ENCODE measurements around the gene SVOPL. TPM values are rescaled to one million over a fixed set of nuclear protein-coding genes. Genes with fewer than 3 reads are reported as not detected.

SVOPL gene
- total and polyA plus RNA-seq, 9 of the 15 experiments (the other 6 are each of a cell fraction or from before 2014, with no cell fraction given), result 0.13 to 0.42 (median 0.20) TPM; not detected in 6

DNA sequence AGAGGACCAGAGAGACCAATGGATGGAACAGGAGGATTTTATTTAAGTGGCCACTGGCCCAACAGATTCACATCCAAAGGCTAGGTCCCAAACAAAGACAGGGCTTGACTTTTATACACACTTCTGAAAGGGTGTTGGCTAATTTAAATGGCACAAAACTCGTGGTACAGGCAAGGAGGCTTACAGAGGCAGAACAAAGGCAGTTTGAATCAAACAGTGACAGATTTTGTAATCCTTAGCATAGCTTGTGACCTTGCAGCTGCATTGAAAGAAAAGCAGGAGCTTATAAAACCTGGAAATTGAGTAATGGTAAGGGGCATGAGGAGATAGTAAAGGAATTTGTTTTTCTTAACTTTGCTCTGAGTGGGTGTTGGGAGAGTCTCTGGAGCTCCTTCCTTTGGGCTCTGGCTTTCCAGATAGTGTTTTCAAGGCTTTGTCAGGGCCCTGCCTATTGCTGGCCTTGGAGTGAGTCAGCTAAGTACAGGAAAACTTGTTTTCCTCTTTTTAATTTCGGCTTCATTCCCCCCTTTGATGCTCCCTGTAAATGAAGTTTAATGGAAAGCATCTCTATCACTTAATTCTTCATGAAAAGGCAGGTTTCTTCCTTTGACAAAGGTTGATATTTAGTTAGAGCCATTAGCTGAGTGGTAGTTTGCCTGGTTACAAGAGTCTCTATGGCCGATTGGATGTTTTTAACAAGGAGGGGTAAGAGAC, 144.2 kb downstream of the SVOPL start (continued):
- TF ChIP-seq, protein P1, sequence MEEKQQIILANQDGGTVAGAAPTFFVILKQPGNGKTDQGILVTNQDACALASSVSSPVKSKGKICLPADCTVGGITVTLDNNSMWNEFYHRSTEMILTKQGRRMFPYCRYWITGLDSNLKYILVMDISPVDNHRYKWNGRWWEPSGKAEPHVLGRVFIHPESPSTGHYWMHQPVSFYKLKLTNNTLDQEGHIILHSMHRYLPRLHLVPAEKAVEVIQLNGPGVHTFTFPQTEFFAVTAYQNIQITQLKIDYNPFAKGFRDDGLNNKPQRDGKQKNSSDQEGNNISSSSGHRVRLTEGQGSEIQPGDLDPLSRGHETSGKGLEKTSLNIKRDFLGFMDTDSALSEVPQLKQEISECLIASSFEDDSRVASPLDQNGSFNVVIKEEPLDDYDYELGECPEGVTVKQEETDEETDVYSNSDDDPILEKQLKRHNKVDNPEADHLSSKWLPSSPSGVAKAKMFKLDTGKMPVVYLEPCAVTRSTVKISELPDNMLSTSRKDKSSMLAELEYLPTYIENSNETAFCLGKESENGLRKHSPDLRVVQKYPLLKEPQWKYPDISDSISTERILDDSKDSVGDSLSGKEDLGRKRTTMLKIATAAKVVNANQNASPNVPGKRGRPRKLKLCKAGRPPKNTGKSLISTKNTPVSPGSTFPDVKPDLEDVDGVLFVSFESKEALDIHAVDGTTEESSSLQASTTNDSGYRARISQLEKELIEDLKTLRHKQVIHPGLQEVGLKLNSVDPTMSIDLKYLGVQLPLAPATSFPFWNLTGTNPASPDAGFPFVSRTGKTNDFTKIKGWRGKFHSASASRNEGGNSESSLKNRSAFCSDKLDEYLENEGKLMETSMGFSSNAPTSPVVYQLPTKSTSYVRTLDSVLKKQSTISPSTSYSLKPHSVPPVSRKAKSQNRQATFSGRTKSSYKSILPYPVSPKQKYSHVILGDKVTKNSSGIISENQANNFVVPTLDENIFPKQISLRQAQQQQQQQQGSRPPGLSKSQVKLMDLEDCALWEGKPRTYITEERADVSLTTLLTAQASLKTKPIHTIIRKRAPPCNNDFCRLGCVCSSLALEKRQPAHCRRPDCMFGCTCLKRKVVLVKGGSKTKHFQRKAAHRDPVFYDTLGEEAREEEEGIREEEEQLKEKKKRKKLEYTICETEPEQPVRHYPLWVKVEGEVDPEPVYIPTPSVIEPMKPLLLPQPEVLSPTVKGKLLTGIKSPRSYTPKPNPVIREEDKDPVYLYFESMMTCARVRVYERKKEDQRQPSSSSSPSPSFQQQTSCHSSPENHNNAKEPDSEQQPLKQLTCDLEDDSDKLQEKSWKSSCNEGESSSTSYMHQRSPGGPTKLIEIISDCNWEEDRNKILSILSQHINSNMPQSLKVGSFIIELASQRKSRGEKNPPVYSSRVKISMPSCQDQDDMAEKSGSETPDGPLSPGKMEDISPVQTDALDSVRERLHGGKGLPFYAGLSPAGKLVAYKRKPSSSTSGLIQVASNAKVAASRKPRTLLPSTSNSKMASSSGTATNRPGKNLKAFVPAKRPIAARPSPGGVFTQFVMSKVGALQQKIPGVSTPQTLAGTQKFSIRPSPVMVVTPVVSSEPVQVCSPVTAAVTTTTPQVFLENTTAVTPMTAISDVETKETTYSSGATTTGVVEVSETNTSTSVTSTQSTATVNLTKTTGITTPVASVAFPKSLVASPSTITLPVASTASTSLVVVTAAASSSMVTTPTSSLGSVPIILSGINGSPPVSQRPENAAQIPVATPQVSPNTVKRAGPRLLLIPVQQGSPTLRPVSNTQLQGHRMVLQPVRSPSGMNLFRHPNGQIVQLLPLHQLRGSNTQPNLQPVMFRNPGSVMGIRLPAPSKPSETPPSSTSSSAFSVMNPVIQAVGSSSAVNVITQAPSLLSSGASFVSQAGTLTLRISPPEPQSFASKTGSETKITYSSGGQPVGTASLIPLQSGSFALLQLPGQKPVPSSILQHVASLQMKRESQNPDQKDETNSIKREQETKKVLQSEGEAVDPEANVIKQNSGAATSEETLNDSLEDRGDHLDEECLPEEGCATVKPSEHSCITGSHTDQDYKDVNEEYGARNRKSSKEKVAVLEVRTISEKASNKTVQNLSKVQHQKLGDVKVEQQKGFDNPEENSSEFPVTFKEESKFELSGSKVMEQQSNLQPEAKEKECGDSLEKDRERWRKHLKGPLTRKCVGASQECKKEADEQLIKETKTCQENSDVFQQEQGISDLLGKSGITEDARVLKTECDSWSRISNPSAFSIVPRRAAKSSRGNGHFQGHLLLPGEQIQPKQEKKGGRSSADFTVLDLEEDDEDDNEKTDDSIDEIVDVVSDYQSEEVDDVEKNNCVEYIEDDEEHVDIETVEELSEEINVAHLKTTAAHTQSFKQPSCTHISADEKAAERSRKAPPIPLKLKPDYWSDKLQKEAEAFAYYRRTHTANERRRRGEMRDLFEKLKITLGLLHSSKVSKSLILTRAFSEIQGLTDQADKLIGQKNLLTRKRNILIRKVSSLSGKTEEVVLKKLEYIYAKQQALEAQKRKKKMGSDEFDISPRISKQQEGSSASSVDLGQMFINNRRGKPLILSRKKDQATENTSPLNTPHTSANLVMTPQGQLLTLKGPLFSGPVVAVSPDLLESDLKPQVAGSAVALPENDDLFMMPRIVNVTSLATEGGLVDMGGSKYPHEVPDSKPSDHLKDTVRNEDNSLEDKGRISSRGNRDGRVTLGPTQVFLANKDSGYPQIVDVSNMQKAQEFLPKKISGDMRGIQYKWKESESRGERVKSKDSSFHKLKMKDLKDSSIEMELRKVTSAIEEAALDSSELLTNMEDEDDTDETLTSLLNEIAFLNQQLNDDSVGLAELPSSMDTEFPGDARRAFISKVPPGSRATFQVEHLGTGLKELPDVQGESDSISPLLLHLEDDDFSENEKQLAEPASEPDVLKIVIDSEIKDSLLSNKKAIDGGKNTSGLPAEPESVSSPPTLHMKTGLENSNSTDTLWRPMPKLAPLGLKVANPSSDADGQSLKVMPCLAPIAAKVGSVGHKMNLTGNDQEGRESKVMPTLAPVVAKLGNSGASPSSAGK (IDR thresholded peaks at IDR 0.05), result no peak
- TF ChIP-seq ZC3H4 (CRISPR knock-in tag; IDR thresholded peaks at IDR 0.05; ENCODE audit: borderline replicate concordance), result no peak

Measured in K562 (cell line).